Smooth muscle cell (in vitro differentiated cells): ENCODE data around the gene CALU. TPM values are rescaled to one million over a fixed set of nuclear protein-coding genes. Genes with fewer than 3 reads are reported as not detected.

Source experiments
- DNase-seq: peaks from one replicate; lab custom pipeline; 2025; ENCODE audit not compliant: unreplicated experiment; lab: John Stamatoyannopoulos, UW
- H2AFZ ChIP-seq: fragments of 200-600 bp; sonication (generic); 2 replicates; pipeline ENCODE4 v1.6.0; 2016; ENCODE audit warnings: antibody characterized with exemption, low read depth, mild to moderate bottlenecking
- H3F3A ChIP-seq: fragments of 200-600 bp; sonication (generic); 2 replicates; pipeline ENCODE4 v1.6.0; 2017; ENCODE audit warnings: antibody characterized with exemption, low read depth
- H3K27ac ChIP-seq: fragments of 200-600 bp; sonication (generic); 2 replicates; pipeline ENCODE4 v1.5.1; 2016; ENCODE audit warnings: low read depth, mild to moderate bottlenecking
- H3K27me3 ChIP-seq: fragments of 200-600 bp; sonication (generic); 2 replicates; pipeline ENCODE4 v1.6.1; 2016; ENCODE audit warnings: low read depth, mild to moderate bottlenecking
- H3K36me3 ChIP-seq: fragments of 200-600 bp; sonication (generic); 2 replicates; pipeline ENCODE4 v1.5.1; 2016; ENCODE audit warnings: low read depth
- H3K4me1 ChIP-seq: fragments of 200-600 bp; sonication (generic); 2 replicates; pipeline ENCODE4 v1.5.1; 2016; ENCODE audit warnings: low read depth
- H3K4me2 ChIP-seq: fragments of 200-600 bp; sonication (generic); 2 replicates; pipeline ENCODE4 v1.6.0; 2016; ENCODE audit warnings: mild to moderate bottlenecking
- H3K4me3 ChIP-seq: fragments of 200-600 bp; sonication (generic); 2 replicates; pipeline ENCODE4 v1.5.1; 2016; ENCODE audit warnings: mild to moderate bottlenecking
- H3K79me2 ChIP-seq: fragments of 200-600 bp; sonication (generic); 2 replicates; pipeline ENCODE4 v1.6.0; 2016; ENCODE audit warnings: low read depth, mild to moderate bottlenecking
- H3K9ac ChIP-seq: fragments of 200-600 bp; sonication (generic); 2 replicates; pipeline ENCODE4 v1.6.0; 2016; ENCODE audit warnings: low read depth
- H3K9me3 ChIP-seq: fragments of 200-600 bp; sonication (generic); replicated peaks from 2 replicates; pipeline ENCODE4 v1.5.1; 2016; ENCODE audit warnings: low read depth
- H4K20me1 ChIP-seq: fragments of 200-600 bp; sonication (generic); 2 replicates; pipeline ENCODE4 v1.6.0; 2016; ENCODE audit warnings: low read depth
- CTCF ChIP-seq: fragments of 200-600 bp; sonication (generic); IDR thresholded peaks from 2 replicates; pipeline ENCODE4 v1.5.1; 2017; ENCODE audit warnings: borderline replicate concordance, mild to moderate bottlenecking, antibody characterized with exemption; ENCODE audit not compliant: insufficient read depth, poor library complexity, severe bottlenecking
- WGBS: methylation state at CpG from one replicate; pipeline ENCODE4 v1.1.7; 2016; ENCODE audit warnings: low lambda C conversion rate; 5-methylcytosine and 5-hydroxymethylcytosine counted together
- polyA plus RNA-seq: library from polyadenylated mRNA; unstranded; fragments of >200 nt; fragmentation: Nextera tagmentation; extraction: Ambion mirVana; gene quantifications from 2 replicates; pipeline ENCODE4 v1.2.1, GENCODE V29; 2016
- total RNA-seq: library from RNA; depleted of rRNA; stranded (reverse); fragments of >200 nt; gene quantifications from 2 replicates; pipeline ENCODE4 v1.2.3, GENCODE V29; 2014

The CALU gene
- total and polyA plus RNA-seq, 2 experiments from 2014 or later = 679 to 783 TPM

- DNase-seq = no peak
- Histone ChIP-seq H3K79me2 (peaks cover 8% of the 10 kb centered on the region), H3K4me2 (no peak overlapping the region), H4K20me1 (peaks cover 88% of the 10 kb centered on the region), H3K27me3 (no peaks in the 10 kb centered on the region), H3K9me3 (no peaks in the 10 kb centered on the region), H3K27ac (no peak overlapping the region), H2AFZ (no peak overlapping the region), H3K36me3 (peaks cover 43% of the 10 kb centered on the region), H3F3A (peaks cover 38% of the 10 kb centered on the region), H3K4me1 (no peaks in the 10 kb centered on the region), H3K4me3 (no peak overlapping the region), H3K9ac (no peak overlapping the region)
- WGBS = 86% methylated on average over 2 of the region's 2 CpGs
- TF ChIP-seq CTCF = no peak
These were observed 31.1 kb downstream of the CALU start for GRCh38 chr7:128770233-128770632.

- Histone ChIP-seq H3K9ac (no peak overlapping the region), H3K27ac (no peak overlapping the region), H3K27me3 (no peaks in the 10 kb centered on the region), H3F3A (peaks cover 43% of the 10 kb centered on the region), H4K20me1 (peaks cover 55% of the 10 kb centered on the region), H2AFZ (no peak overlapping the region), H3K4me2 (no peak overlapping the region), H3K4me3 (no peak overlapping the region), H3K36me3 (peaks cover 30% of the 10 kb centered on the region), H3K4me1 (no peaks in the 10 kb centered on the region), H3K79me2 (no peaks in the 10 kb centered on the region), H3K9me3 (peaks cover 6% of the 10 kb centered on the region)
- WGBS = 99% methylated on average over 12 of the region's 12 CpGs
- TF ChIP-seq CTCF = no peak
- DNase-seq = no peak
These were observed 34.4 kb downstream of the CALU start for GRCh38 chr7:128773604-128774003.

DNA sequence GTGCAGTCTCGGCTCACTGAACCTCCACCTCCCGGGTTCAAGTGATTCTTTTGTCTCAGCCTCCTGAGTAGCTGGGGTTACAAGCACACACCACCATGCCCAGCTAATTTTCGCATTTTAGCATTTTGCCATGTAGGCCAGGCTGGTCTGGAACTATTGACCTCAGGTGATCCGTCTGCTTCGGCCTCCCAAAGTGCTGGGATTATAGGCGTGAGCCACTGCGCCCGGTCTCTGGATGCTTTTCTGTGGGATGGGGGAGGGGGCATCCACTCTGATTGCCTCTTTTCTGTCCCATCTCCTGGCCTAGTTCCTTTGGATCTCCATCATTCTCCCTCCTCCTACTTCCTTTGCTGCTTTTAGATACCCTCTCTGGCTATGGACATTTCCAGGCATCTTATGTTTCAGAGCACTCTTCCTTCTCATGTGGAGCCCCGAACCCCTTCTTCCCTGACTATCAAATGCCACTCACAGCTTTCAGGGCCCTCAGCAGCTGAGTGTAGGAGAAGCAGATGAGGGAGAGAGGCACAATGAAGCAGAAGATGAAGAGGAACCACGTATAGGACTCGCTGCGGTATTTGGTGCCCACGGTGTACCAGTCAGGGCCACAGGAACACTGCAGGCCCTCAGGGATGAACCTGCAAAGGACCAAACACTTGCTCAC lies 35.0 kb downstream of the CALU start:
- TF ChIP-seq CTCF = no peak
- H3K27ac ChIP-seq = no peak overlapping the region

DNA sequence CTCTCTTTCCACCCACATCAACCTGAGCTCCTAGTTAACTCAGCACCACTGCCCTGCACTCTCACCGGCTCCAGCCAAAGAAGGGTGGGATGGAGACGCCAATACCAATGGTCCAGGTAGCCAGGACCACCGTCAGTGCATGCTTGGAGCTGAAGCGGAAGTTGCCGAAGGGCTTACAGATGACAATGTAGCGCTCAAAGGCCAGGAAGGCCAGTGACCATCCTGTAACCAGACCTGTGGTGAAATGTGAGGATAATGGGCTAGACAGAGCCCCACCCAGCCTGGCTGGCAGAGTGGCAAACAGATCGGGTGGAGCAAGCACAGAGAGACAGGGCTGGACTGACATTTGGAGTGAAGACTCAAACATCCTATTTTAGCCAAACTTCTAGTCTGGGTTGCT lies 35.8 kb downstream of the CALU start:
- Histone ChIP-seq H2AFZ (no peak overlapping the region), H3K4me1 (no peaks in the 10 kb centered on the region), H3K27ac (no peak overlapping the region), H3K79me2 (no peaks in the 10 kb centered on the region), H3F3A (peaks cover 43% of the 10 kb centered on the region), H3K9me3 (peaks cover 6% of the 10 kb centered on the region), H4K20me1 (peaks cover 42% of the 10 kb centered on the region), H3K4me3 (no peak overlapping the region), H3K36me3 (peaks cover 20% of the 10 kb centered on the region), H3K4me2 (no peak overlapping the region), H3K9ac (no peak overlapping the region), H3K27me3 (no peaks in the 10 kb centered on the region)
- WGBS = 95% methylated on average over 7 of the region's 7 CpGs
- no peak for DNase-seq
- no peak for TF ChIP-seq CTCF

More for the DNA sequence above, 35.0 kb downstream of the CALU start:
- H3K9me3 ChIP-seq = peaks cover 6% of the 10 kb centered on the region
- H3K4me1 ChIP-seq = no peaks in the 10 kb centered on the region
- H2AFZ ChIP-seq = no peak overlapping the region
- H3K4me2 ChIP-seq = no peak overlapping the region
- WGBS = 94% methylated on average over 13 of the region's 13 CpGs
- H3K4me3 ChIP-seq = no peak overlapping the region
- peaks cover 26% of the 10 kb centered on the region for H3K36me3 ChIP-seq
- H4K20me1 ChIP-seq = peaks cover 49% of the 10 kb centered on the region
- no peaks in the 10 kb centered on the region for H3K27me3 ChIP-seq
- no peak overlapping the region for H3K9ac ChIP-seq
- no peaks in the 10 kb centered on the region for H3K79me2 ChIP-seq
- H3F3A ChIP-seq = peaks cover 43% of the 10 kb centered on the region
- no peak for DNase-seq
